ENCODE data around the gene SUN1.
"Not testable (repeated sequence)": the region's sequence is repeated elsewhere in the genome, so short reads cannot be mapped to it uniquely, and the experiment has no call there.

- TF ChIP-seq CTCF (conservative IDR thresholded peaks at IDR 0.05; ENCODE audit: low read length); EZH2phosphoT487 (IDR thresholded peaks at IDR 0.05; ENCODE audit: borderline replicate concordance, low read depth, low read length): not testable (repeated sequence)
Measured at GRCh38 chr7:924042-924441, 91.8 kb downstream of the SUN1 start.
